DMS 273 treated with DMSO at 0.1 percent for 48 hours (cell line): ENCODE measurements around the gene EGFR.
"Not testable (repeated sequence)": the region's sequence is repeated elsewhere in the genome, so short reads cannot be mapped to it uniquely, and the experiment has no call there.

ENCODE experiments used
- DNase-seq: peaks from one replicate; lab custom pipeline; 2025; lab: John Stamatoyannopoulos, UW

EGFR gene

DNA sequence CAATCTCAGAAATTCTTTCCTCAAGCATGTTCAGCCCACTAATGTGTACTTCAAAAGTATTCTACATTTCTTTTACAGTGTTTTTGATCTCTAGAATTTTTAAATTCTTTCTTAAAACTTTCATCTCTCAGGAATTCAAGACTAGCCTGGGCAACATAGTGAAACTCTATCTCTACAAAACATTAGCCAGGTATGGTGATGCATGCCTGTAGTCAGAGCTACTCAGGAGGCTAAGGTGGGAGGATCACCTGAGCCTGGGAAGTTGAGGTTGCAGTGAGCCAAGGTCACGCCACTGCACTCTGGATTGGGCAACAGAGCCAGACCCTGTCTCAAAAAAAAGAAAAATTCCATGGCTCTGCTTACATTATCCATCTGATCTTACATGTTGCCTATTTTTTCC is 5.0 kb upstream of the EGFR start:
- no peak for DNase-seq

DNA sequence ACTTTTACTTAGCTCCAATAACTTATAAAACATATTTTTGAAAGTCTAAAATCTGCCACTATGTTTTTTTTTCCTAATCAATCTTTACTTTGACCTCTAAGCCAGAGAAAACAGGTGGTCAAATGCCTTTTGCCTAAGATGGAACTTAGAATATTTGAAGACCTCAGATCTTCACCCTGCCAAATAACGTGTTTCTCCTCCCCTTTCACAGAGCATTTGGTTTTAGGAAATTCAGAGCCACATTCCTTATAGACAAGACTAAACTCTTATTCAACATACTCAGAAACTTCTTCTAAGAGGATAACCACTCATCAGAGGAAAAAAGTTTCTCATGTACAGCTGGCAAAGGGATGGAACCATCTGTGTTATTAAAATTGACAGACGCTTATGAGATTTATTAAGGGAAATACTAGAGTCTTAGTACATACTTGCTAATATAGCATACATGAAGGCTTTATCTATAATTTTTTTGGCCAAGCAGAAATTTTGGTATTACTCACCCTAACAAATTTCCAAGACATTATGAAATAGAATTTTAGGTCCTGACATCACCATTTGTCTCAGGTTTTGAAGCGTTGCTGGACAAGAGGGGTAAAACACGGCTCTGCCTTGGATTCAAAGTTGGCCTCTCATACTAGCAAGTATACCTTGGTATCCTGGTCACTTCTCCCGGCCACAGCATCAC is 2.6 kb upstream of the EGFR start:
- DNase-seq = no peak

DNA sequence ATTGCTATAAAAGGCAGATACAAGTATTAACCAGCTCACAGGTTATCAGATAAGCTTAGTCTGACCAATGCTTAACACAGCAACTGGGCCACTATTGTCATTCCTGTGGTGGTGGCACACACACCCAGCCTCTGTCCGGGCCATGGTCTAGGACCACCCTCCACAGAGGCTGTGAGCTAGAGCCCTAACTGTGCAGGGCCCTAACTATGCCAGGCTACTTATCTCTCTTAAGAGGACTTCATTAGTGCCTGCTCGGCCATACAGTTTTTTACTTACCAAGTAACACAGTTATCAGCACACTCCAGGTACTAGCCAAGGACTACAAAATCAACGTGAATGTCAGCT is 2.1 kb upstream of the EGFR start:
- no peak for DNase-seq

DNA sequence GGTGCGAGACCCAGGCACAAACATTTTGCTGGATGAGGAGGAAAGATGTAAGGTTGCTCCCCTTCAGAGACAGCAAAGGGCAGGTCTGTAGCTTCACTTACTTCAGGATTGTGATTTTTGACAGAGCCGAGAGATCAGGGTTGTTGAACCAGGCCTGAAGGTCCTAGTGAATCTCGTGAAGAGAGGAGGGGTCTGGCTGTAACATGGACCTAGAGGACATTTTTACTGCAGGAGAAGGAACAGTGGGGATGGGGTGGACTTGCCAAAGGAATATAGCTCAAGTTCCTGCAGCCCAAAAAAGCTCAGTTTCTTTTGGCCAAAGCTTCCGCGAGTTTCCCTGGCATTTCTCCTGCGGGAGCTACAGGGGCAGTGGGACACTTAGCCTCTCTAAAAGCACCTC is 976 bp upstream of the EGFR start:
- DNase-seq = no peak

DNA sequence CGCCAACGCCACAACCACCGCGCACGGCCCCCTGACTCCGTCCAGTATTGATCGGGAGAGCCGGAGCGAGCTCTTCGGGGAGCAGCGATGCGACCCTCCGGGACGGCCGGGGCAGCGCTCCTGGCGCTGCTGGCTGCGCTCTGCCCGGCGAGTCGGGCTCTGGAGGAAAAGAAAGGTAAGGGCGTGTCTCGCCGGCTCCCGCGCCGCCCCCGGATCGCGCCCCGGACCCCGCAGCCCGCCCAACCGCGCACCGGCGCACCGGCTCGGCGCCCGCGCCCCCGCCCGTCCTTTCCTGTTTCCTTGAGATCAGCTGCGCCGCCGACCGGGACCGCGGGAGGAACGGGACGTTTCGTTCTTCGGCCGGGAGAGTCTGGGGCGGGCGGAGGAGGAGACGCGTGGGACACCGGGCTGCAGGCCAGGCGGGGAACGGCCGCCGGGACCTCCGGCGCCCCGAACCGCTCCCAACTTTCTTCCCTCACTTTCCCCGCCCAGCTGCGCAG is 424 bp downstream of the EGFR start:
- DNase-seq = no peak

DNA sequence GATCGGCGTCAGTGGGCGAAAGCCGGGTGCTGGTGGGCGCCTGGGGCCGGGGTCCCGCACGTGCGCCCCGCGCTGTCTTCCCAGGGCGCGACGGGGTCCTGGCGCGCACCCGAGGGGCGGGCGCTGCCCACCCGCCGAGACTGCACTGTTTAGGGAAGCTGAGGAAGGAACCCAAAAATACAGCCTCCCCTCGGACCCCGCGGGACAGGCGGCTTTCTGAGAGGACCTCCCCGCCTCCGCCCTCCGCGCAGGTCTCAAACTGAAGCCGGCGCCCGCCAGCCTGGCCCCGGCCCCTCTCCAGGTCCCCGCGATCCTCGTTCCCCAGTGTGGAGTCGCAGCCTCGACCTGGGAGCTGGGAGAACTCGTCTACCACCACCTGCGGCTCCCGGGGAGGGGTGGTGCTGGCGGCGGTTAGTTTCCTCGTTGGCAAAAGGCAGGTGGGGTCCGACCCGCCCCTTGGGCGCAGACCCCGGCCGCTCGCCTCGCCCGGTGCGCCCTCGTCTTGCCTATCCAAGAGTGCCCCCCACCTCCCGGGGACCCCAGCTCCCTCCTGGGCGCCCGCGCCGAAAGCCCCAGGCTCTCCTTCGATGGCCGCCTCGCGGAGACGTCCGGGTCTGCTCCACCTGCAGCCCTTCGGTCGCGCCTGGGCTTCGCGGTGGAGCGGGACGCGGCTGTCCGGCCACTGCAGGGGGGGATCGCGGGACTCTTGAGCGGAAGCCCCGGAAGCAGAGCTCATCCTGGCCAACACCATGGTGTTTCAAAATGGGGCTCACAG is 1.1 kb downstream of the EGFR start:
- DNase-seq = no peak

DNA sequence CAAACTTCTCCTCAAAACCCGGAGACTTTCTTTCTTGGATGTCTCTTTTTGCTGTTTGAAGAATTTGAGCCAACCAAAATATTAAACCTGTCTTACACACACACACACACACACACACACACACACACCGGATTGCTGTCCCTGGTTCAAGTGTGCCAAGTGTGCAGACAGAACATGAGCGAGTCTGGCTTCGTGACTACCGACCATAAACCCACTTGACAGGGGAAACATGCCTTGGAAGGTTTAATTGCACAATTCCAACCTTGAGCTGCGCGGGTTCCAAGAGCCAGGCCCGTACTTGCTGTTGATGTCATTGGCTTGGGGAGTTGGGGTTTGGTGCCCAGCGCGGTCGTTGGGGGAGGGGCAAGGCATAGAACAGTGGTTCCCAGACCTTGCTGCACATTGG is 1.7 kb downstream of the EGFR start:
- DNase-seq = no peak

DNA sequence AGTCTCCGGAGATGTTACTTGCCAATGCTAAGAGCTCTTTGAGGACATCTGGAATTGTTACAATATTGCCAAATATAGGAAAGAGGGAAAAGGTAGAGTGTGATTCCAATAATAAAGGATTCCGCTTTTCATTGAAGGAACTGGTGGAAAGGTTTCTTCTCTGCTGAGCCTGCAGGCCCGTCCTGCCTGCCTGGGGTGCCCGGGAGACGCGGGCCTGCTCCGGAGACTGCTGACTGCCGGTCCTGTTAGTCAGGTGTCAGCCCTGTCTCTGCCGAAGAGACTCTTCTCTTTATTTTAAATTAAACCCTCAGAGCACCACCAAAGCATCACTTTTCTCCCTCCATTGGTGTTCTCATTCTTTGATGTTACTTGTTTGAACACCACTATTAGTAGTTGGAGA is 2.2 kb downstream of the EGFR start:
- no peak for DNase-seq

DNA sequence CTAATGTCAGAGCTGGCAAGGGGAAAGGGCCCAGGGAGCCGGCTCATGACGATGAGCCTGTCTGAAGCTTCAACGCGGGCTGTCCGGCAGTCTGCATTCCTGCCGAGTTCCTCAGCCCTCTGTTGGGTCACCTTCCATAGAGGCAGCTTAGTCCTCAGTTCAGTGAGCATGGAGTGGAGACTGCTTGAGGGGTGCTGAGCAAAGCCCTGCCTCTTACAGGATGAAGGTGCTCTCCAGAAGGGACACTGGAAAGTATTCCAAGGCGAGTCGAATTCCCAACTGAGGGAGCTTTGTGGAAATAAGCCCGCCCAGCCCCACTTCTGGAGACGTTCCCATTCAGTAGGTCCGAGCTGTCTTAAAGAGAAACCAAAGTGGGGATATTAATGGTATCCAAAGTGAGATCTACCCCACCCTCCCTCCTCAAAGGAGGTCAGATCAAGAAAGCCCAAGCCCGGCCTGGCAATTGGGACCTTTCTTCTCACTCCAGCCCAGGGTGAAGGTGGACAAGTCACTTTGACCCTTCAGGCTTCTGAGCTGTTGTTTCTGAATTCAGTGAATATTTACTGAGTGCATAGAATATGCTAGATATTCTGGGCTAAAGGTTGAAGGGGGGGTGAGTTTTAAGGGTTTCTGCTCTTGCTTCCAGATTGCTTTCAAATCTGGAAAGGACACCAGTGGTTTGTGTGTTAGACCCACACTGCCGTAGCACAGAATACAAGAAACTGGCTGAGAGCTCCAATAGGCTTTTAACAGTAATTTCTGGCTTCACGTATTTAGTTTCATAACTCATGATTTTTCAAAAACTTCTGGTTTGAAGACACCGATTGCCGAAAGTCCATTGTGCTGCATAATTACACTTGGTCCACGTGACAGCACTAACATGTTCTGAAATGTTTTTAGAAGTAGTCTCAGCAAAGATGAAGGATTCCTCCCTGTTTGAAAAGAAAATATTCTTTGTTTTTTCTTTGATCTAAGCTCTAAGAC is 3.5 kb downstream of the EGFR start:
- no peak for DNase-seq

DNA sequence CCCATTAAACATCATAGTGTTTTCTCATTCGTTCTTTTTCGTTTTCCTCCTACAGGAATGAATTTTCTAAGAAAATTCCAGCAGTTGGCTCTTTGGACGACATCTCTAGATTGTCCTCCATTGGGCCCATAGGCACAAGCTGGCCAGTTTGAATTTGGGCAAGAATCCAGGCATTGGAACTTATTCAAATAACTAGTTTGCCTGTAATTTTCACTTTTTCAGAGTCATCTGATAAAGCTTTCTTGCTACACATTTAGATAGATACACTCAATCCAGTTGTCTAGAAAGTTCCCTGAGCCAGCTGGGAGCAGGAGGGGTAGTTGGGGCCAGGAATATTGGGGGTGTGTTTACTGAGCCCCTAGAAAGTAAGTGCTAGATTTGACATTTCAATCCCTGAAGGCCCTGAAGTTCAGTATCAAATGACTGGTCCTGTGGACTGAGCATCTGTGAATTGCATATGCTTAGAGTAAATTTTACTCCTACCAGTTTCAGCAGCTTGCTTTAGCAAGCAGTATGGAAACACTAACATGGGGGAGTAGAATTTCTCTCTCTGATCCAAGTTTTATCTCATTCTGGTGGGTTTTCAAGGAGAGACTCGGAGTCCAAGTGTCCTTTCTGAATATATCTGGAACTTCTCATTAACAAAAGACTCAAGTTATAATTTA is 5.2 kb downstream of the EGFR start:
- no peak for DNase-seq

DNA sequence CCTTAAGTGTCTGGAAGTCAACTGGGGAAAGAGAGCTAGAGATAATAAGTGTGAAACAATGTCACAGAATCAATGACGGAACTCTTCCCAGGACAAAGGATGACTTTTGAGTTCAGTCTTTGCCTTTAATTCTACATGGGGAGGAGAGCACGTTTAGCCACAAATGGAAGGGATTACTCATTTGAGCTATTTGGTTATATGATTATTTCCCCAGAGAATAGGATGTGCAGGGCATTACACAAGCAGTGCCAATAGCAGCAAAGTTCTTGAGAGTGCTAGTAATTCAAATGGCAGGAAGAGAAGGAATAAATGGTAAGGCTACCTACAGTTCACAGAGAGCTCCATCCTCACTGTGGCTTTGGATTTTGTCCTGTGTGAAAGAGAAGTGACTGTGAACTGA is 6.0 kb downstream of the EGFR start:
- DNase-seq = no peak

DNA sequence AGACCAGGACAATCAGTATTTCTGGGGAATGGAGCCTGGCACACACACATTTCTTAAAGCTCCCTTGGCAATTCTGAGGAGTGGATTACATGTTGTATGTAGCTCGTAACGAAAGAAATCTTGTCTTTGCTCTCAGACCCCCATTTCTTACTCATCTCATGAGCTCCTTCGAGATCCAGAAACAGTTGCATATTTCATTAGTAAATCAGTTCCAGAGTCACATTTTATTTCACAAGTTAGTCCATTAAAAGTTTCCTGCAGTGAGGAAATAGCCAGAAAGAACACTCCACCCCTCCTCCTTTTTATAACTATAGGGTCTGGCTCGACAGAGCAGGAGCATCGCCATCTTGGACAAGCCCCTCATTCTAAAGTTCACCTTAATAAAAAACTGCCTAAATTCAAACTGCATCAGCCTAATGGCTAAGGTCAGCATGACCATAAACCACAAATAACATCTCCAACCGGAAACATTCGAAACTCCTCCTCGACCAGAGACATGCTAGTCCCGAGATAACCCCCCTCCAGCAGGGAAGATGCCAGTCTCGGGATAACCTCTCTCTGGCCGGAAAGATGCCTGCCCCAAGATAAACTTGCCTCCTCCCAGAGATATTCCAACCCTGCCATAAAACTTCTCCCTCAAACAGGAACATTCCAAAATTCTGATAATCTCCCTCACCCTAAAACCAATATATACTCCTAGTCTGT is 7.4 kb downstream of the EGFR start:
- DNase-seq = no peak

DNA sequence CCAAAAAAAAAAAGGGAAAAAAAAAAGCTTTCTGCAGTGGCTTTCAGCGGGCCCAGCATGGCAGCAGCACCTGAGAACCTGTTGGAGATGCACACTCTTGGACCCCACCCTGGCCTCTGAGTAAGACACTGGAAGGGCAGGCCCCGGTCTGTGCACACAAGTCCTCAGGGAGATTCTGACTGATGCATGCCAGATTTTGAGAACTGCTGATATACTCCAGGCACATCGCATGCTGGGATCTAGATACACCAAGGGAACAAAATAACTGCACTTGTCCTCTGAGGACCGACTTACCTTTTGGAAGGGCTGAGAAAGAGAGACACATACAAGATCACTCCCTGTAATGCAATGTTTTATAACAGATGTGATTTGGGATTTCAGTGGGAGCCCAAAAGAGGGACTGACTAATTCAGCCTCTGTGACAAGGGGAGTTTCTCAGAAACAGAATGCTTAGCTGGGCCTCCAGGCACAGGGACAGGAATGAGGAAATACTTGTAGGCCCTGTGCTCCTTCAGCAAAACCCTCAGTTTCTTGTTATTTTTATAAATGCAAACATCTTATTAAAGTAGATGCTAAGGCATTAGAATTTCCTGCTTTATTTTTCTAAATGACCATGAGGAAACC is 8.2 kb downstream of the EGFR start:
- no peak for DNase-seq

DNA sequence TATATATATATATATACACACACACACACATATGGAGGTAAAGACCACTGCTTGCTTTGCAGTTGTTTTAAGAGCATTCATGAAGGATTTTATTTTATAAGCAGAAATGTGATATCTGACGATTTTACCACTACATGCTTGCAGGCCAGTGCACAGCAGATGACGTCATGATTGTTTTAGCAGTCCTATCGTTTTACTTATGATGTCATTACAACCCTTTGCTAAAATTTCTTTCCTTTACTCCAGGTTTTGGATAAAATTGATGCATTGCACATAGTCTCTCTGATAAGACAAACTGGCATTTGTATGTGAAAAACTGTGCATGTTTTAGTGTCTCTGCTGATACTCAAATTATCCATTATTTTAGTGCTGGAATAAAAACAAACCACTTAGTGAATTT is 9.2 kb downstream of the EGFR start:
- no peak for DNase-seq

DNA sequence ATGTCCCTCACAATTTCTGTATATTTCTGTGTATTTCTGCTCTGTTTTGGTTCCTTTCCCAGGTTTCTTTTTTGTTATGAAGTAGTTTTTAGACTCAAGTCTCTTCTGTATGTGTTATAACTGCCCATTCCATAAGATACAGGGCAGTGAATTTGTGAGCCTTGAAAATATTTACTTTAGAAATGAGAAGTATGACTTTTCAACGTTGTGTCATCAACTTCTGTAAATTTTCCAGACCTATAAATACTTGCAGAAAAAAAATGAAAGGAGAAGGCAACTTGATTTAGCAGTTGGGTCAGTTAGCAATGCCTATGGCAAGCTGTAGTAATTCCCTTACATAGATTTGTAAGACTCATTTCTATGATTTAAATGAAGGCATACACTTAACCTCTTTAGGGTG is 11.5 kb downstream of the EGFR start:
- no peak for DNase-seq

DNA sequence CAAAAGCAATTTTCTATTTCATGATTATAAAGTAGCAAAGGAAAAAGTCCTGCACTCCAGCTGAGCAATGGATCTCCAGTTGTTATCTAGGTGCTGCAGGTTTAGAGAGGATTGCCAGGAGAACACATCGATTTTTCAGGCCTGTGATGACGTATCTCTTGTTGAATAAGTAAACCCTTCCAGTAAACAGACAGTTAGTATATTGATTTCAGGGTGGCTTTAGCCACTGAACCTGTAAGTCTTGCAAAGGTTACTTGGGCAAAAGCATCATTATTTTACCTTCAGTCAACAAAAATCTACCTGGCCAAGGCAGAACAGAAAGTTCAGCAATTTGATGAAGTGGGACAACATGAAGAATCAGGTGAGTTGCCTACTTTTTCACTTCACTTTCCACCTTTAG is 12.3 kb downstream of the EGFR start:
- DNase-seq = no peak

DNA sequence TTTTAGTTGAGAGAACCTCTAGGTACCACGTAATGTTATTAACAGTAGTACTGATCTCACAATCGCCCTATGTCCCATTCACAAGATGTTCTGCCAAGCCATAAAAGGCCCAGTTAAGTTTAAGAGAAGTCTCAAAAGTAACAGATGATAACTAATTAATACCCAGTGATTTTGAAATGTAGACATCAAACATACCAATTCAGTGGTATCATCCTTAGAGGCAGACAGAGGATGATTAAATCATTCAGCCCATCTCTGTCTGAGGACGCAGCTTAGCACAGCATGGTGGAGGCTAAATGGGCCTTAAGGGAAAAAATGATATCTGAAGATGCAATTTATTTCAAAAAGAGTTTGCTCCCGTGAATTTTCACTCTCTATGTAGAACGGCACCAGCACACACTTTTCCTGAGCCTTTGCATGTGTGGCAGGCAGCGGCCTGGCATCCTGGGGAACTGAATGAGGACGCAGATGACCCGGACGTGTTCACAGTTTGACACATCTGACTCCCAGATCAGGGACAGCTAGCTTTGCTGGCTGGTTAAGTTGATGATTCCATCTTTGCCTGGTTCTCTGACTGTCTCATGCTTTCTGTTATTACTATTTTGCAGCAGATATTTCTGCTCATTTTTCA is 13.4 kb downstream of the EGFR start:
- DNase-seq = no peak

DNA sequence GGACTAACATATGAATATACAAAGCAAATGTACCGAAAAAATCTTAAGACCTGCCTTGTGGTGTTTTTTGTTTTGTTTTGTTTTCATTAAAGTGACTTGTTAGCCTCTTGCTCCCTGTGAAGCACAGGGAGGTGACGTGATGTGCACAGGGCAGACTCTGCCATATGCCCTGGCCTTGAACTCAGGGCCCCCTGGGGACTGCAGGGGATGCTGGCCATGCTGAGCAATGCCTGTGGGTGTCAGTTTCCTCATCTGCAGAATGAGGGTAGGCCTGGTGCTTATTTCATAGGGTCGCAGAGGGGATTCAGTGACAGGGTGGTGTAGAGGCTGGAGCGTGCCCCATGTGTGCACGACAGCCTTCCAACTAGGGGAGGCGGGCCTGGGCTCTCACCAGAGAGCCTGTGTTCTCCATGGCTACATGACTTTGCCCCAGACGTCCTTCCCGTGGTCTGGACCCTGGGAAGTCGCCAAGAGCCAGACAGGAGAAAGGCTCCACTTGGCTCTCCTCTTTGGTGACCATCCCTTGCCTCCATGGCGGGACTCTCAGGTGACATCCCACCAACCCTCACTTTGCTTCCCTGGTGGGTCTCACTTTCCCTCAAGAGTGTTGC is 14.5 kb downstream of the EGFR start:
- no peak for DNase-seq

DNA sequence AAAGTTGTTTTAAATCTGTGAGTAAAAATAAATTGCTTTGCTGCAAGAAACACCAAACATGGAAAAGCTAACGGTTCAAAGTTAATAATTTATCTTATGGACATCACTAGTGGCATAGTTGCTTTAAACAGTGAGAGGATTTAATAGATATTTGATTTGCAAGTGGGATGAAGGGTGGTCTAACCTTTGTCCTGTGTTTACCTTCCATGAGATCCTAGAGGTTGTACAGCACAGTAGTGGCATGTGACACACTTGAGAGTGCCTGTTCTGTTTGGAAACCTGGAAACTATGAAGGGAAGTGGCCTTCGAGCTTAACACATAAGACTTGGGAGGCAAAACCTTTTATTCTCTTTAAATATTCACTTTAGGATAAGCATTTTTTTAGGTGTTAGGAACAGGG is 16.0 kb downstream of the EGFR start:
- no peak for DNase-seq

DNA sequence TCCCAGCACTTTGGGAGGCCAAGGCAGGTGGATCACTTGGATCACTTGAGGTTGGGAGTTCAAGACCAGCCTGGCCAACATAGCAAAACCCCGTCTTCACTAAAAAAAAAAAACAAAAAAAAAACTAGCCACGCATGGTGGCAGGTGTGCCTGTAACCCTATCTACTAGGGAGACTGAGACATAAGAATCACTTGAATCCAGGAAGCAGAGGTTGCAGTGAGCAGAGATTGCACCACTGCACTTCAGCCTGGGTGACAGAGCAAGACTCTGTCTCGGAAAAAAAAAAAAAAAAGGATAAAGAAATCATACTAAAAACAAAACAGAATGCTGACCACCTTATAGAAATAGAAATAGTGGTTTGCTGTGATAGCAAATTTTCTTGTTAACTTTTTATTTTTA is 16.6 kb downstream of the EGFR start:
- DNase-seq = not testable (repeated sequence)
